Mesodermal cell (in vitro differentiated cells): ENCODE measurements around the gene PTGDR2.

Experiments
- H3K27ac ChIP-seq: 2 replicates; pipeline ENCODE4 v1.7.0; 2013; ENCODE audit warnings: mild to moderate bottlenecking, low read depth, low read length, moderate library complexity; ENCODE audit not compliant: severe bottlenecking
- H3K36me3 ChIP-seq: 2 replicates; pipeline ENCODE4 v1.7.1; 2013; ENCODE audit warnings: mild to moderate bottlenecking, low read length, moderate library complexity; ENCODE audit not compliant: control insufficient read depth, insufficient read depth
- H3K4me1 ChIP-seq: one replicate; pipeline ENCODE4 v1.7.1; 2013; ENCODE audit warnings: mild to moderate bottlenecking, low read length; ENCODE audit not compliant: insufficient read depth, control insufficient read depth, poor library complexity, severe bottlenecking
- H3K4me3 ChIP-seq: 2 replicates; pipeline ENCODE4 v1.7.0; 2013; ENCODE audit warnings: low read length, control low read depth, mild to moderate bottlenecking; ENCODE audit not compliant: insufficient read depth, poor library complexity, severe bottlenecking; ENCODE audit errors: extremely low read depth
- H3K9me3 ChIP-seq: 2 replicates; pipeline ENCODE4 v1.7.1; 2013; ENCODE audit warnings: mild to moderate bottlenecking, low read length, moderate library complexity; ENCODE audit not compliant: control insufficient read depth
- WGBS, 2 experiments: methylation state at CpG; one replicate each; pipeline ENCODE4 v1.1.5; 2013; ENCODE audit warnings: missing lambda C conversion rate in 2 of 2; ENCODE audit not compliant: insufficient coverage in 2 of 2; 5-methylcytosine and 5-hydroxymethylcytosine counted together

Gene PTGDR2

DNA sequence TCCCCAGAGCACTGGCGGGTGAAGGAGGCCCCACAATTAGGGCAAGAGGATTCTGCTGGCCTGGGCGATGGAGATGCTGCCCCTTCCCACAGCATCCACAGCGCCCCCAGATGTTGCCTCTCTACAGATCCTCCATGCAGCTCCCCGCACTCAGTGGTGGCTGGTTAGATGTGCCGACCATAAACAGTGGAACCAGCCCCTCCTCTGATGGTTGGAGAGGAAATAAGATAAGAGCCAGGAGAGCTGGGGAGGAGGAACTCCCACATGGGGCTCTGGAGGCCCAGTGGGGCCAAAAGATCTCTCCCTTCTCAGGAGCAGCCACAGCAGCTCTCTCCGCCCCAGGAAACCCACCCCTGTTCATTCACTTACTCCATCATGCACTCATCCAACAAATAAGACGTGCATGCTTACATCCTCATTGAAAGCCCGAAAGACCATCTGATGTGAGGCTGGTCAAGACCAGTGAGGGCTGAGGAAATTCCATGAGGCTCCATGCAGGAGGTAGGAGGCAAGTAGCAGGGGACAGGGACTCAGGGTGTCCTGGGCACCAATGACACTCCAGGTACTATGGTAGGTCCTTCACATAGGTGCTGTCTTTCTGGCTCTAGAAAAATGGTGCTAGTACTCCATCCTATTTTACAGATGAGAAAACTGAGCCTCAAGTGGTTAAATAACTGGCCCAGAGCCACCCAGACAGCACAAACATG is 1.5 kb downstream of the PTGDR2 start:
- Histone ChIP-seq H3K36me3 (peaks cover 30% of the 10 kb centered on the region), H3K9me3 (no peaks in the 10 kb centered on the region), H3K4me3 (no peak overlapping the region), H3K27ac (no peak overlapping the region), H3K4me1 (peaks cover 10% of the 10 kb centered on the region)
- WGBS, 2 experiments, result 92% methylated on average over 3 to 7 of the region's 8 CpGs

DNA sequence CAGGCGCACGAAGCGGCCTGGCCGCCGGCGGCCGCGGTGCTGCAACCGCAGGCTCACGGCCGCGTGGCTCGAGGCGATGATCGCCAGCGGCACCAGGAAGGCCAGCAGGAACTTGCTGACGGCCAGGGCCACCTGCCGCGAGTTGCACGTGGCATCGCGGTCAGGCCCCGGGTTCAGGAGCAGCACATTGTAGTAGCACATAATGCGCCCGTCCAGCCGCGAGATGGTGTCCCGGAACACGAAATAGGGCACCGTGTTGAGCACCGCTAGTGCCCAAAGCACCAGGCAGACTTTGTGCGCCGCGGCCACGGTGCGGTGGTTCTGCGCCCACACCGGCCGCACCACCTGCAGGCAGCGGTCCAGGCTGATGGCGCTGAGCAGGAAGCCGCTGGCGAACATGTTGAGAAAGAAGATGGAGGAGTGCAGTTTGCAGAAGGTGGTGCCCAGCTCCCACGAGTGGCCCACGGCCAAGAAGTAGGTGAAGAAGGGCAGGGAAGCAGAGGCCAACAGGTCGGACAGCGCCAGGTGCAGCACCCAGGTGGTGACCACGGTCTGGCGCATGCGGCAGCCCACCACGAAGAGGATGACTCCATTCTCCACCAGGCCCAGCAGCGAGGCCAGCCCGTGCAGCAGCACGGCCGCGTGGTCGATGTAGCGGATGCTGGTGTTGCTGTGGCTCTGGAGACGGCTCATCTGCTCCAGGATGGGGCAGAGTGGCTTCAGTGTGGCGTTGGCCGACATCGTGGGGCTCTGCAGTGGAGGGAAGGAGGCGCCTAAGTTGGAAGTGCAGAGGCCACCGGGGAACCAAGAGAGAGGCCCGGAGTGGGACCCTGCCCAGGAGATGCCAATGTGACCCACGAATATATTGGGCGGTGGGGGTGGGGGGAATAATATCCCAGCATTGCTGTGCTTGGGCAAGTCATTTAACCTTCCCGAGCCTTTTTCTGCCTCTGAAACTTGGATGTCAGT is 2.5 kb downstream of the PTGDR2 start:
- H3K4me1 ChIP-seq, result peaks cover 4% of the 10 kb centered on the region
- H3K27ac ChIP-seq, result no peak overlapping the region
- no peaks in the 10 kb centered on the region for H3K9me3 ChIP-seq
- H3K4me3 ChIP-seq, result no peak overlapping the region
- peaks cover 40% of the 10 kb centered on the region for H3K36me3 ChIP-seq
- WGBS, 2 experiments, result 96% methylated on average over 65 of the region's 68 CpGs

DNA sequence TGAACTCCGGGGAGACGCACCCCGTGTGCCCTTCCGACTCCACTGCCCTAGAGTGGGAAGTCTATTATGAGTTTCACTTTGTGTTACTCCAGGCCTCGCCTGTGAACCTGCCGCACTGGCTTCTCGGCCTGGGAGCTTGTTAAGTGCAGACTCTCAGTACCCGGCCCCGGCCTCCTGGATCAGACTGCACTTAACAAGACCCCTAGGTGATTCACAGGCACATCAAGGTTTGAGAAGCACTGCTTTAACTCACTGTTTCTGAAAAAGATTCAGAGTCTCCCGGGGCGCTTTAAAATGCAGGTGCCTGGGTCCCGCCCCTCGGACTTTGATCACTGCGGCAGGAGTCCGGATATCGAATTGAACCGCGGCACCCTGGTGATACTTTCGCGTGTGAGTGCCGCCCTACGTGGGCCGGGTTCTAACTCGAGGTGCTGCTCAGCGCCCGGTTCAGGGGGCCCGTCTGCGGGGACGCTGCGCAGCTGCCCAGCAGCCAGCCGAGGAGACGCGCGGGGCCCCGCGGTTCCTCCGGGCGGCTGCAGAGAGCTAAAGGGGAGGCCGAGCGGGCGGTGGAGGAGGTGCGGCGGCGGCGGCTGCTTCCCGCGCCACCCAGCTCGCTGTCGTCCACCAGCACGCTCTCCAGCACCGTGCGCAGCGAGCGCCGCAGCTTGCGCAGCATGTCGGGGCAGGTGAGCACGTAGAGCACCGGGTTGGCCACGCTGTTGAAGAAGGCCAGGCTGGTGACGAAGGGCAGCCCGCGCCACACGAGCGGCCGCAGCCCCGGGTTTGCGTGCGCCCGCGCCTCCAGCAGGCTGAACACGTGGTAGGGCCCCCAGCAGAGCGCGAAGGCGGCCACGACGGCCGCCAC is 3.4 kb downstream of the PTGDR2 start:
- no peak overlapping the region for H3K27ac ChIP-seq
- H3K9me3 ChIP-seq, result no peaks in the 10 kb centered on the region
- H3K4me3 ChIP-seq, result no peak overlapping the region
- H3K36me3 ChIP-seq, result peaks cover 49% of the 10 kb centered on the region
- peaks cover 4% of the 10 kb centered on the region for H3K4me1 ChIP-seq
- 60 to 67% methylated on average over 55 to 78 of the region's 78 CpGs for WGBS, 2 experiments

DNA sequence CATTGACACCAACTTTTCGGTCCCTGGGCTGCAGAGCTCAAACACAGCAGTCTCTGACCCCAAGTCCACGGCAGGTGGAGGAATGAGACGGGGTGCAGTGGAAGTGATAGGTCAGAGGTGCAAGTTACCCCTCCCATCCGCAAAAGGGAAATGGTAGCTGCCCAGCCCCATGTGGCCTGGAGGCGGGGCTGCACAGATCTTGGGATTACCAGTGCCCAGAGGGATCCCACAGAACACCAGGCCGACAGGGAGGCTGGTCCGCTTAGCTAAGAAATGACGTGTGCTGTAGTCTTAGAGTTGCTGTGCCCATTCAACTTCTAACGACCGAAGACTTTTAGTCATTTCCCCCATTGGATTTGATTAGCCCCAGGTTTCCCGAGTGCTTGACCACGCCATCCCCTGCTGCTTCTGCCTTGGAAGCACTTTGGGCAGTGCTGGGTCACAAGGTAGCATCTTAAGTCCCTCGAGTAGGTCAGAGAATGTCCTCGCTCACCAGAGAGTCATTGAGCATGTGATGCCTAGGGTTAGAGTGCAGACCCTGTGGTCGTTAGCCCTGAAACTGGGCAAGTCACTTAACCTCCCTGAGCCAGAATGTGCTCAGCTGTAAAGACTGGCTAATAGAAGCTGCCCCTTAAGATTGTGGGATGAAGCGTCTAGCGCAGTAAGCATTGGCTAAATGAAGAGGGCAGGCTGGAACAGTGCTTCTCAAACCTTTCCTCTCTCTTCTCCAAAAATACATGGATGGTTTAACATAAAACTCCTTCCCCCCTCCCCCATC is 4.2 kb downstream of the PTGDR2 start:
- peaks cover 4% of the 10 kb centered on the region for H3K4me1 ChIP-seq
- H3K27ac ChIP-seq, result no peak overlapping the region
- H3K36me3 ChIP-seq, result peaks cover 55% of the 10 kb centered on the region
- H3K9me3 ChIP-seq, result no peaks in the 10 kb centered on the region
- WGBS, 2 experiments, result 90% methylated on average over 17 of the region's 17 CpGs
- H3K4me3 ChIP-seq, result no peak overlapping the region

DNA sequence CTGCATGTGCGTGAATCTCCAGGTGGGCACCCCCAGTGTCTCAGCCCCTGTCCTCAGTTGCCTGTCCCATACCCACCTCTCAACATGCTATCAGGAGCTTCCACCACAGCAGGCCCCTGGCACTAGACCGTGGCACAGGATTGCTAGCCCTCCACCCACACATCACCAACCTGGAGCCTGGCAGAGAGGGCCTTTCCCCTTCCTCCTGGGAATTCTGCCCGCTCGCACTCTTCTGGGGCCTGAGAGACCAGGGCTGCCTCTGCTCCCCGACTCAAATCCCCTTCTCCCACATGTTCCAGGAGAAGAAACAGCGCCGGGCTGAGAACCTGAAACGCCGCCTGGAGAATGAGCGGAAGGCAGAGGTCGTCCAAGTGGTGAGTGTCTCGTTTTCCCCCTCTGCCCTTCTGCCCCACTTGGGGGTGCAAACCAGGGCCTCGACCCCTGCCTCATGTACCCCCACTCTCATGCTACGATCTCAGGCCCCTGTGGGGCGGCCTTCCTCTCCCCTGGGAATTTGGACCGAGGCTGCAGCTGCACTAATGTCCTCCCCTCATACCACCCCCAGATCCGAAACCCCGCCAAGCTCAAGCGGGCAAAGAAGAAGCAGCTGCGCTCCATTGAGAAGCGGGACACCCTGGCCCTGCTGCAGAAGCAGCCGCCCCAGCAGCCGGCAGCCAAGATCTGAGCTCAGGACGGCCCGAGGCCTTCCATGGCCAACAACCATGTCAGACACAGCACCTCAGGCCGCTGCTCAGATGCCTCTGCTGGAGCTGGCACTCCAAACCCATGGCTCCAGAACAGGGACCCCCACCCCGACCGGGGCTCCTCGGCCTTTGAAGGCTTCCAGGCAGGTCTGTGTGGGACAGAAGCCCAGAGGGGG is 5.9 kb downstream of the PTGDR2 start:
- H3K9me3 ChIP-seq, result no peaks in the 10 kb centered on the region
- H3K4me3 ChIP-seq, result no peak overlapping the region
- peaks cover under 1% of the 10 kb centered on the region for H3K4me1 ChIP-seq
- no peak overlapping the region for H3K27ac ChIP-seq
- peaks cover 60% of the 10 kb centered on the region for H3K36me3 ChIP-seq
- WGBS, 2 experiments, result 94 to 97% methylated on average over 16 to 22 of the region's 29 CpGs

DNA sequence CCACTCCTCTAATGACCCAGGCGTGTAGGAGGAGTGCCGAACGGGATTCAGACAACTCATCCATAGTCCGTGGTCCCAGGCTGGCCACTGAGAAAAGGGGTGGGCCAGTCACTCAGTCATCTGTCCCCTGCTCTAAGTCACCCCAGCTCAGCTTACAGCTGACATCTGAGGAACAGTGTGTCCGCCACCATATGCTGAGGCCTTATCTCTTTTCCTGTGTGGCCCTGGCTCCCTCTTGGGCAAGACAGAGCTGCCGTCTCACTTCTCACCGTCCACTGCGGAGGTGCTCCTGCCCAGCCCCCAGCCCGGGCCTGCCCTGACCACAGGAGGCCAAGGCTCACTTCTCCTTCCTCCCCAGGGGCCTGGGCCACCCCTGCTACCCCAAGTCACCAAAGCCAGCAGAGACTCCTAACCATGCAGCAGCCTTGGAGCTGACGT is 7.0 kb downstream of the PTGDR2 start:
- 88 to 92% methylated on average over 6 to 10 of the region's 10 CpGs for WGBS, 2 experiments
- Histone ChIP-seq H3K4me3 (no peak overlapping the region), H3K36me3 (peaks cover 60% of the 10 kb centered on the region), H3K9me3 (no peaks in the 10 kb centered on the region), H3K27ac (no peak overlapping the region), H3K4me1 (peaks cover 7% of the 10 kb centered on the region)

DNA sequence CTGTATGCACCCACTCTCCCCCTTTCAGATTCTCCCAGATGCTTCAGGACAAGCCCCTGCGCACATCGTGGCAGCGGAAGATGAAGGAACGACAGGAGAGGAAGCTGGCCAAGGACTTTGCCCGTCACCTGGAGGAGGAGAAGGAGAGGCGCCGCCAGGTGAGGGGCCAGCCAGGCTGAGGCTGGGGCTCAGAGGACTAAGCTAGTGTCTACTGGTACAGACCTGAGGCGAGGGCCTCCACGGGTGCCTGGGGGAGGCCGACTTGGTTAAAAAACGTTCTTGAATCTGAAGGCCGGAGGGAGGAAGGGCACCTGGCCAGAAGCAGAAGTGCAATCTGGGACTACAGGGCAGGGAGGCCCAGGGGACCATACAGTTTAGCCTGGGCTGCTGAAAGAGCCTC is 7.9 kb downstream of the PTGDR2 start:
- H3K36me3 ChIP-seq, result peaks cover 60% of the 10 kb centered on the region
- H3K27ac ChIP-seq, result no peak overlapping the region
- peaks cover 7% of the 10 kb centered on the region for H3K4me1 ChIP-seq
- H3K4me3 ChIP-seq, result no peak overlapping the region
- 93 to 95% methylated on average over 9 to 12 of the region's 12 CpGs for WGBS, 2 experiments
- no peaks in the 10 kb centered on the region for H3K9me3 ChIP-seq

DNA sequence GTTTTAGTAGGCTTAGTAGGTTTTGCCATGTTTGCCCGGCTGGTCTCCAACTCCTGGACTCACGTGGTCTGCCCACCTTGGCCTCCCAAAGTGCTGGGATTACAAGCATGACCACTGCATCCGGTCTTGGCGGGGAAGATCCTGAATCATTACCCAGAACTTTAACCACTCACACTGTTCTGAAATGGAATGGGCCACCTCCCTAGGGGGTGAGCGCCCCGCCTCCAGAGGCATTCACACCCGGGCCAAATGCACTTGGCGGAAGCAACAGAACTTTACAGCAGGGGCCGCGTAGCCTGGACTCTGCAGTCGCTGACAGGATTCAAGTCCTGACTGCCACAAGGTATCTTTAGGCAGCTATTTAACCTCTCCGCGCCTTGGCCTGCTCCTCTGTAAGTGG is 8.5 kb downstream of the PTGDR2 start:
- Histone ChIP-seq H3K36me3 (peaks cover 59% of the 10 kb centered on the region), H3K4me1 (peaks cover 7% of the 10 kb centered on the region), H3K9me3 (no peaks in the 10 kb centered on the region), H3K4me3 (no peak overlapping the region), H3K27ac (no peak overlapping the region)
- WGBS, 2 experiments, result 78 to 81% methylated on average over 11 of the region's 13 CpGs

DNA sequence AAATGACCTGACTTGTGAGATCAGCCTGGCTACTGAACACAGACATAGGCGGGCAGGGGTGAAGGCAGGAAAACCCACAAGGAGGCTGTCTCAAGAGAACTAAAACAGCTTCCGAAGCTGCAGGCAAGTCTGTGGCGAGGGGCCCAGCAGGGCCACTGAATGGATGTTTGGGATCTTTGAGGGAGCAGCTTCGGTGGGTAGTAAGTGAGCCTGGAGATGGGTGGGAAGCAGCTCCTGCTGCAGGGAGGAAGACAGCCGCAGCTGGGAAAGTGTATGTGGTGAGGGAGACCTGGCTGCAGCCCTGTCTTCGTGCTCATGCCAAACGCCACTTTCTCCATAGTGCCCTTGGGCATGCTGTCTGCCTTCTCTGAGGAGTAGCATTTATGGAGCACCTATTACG is 10.4 kb downstream of the PTGDR2 start:
- H3K9me3 ChIP-seq, result no peaks in the 10 kb centered on the region
- H3K4me1 ChIP-seq, result peaks cover 7% of the 10 kb centered on the region
- H3K4me3 ChIP-seq, result no peak overlapping the region
- H3K27ac ChIP-seq, result no peak overlapping the region
- peaks cover 40% of the 10 kb centered on the region for H3K36me3 ChIP-seq
- WGBS, 2 experiments, result 89 to 91% methylated on average over 7 to 8 of the region's 8 CpGs
